Thyroid gland (tissue), 4 donors: ENCODE measurements around the gene UCHL5. TPM values are rescaled to one million over a fixed set of nuclear protein-coding genes. Genes with fewer than 3 reads are reported as not detected.

Source experiments
- DNase-seq, 2 donors: peaks; one replicate each; pipeline ENCODE4 v3.0.0-alpha.2; 2019
- H3K27ac ChIP-seq, 3 donors: fragments of 200-600 bp; sonication (generic); 1 replicate in 2 of 3; 2 replicates in 1 of 3; pipeline ENCODE4 v1.5.1; 2016 to 2019; ENCODE audit warnings: mild to moderate bottlenecking in 1 of 3, moderate library complexity in 1 of 3
- H3K27me3 ChIP-seq: fragments of 200-600 bp; sonication (generic); one replicate; pipeline ENCODE4 v1.5.1; 2019
- H3K36me3 ChIP-seq, 2 donors: fragments of 200-600 bp; sonication (generic); one replicate each; pipeline ENCODE4 v1.5.1; 2016 to 2019
- H3K4me1 ChIP-seq, 2 donors: fragments of 200-600 bp; sonication (generic); one replicate each; pipeline ENCODE4 v1.5.1; 2017 to 2019
- H3K4me3 ChIP-seq, 3 donors: fragments of 200-600 bp; sonication (generic); replicated peaks in 1 of 3; 1 replicate in 2 of 3; 2 replicates in 1 of 3; pipeline ENCODE4 v1.5.1; 2016; ENCODE audit warnings: mild to moderate bottlenecking in 1 of 3
- H3K9me3 ChIP-seq: fragments of 200-600 bp; sonication (generic); one replicate; pipeline ENCODE4 v1.5.1; 2017
- CTCF ChIP-seq, 6 experiments: fragments of 200-600 bp in 3 of 6; fragments of 450-650 bp in 3 of 6; sonication (generic) in 3 of 6; IDR thresholded peaks; one replicate each; pipeline ENCODE4 v1.5.1; 2016 to 2019; ENCODE audit warnings: antibody characterized with exemption in 6 of 6, mild to moderate bottlenecking in 2 of 6, inconsistent platforms in 1 of 6, moderate library complexity in 1 of 6
- POLR2A ChIP-seq, 2 donors: fragments of 450-650 bp; IDR thresholded peaks; one replicate each; pipeline ENCODE4 v1.6.1; 2017; ENCODE audit warnings: antibody characterized with exemption in 2 of 2, mild to moderate bottlenecking in 2 of 2, moderate library complexity in 1 of 2
- WGBS, 2 donors: methylation state at CpG; one replicate each; pipeline ENCODE4 v1.1.5; 2017; 5-methylcytosine and 5-hydroxymethylcytosine counted together
- intact Hi-C: fragments of 100-400 bp; cut with DNase I; formaldehyde crosslinking; loops from one replicate; pipeline ENCODE4 v1.15.1; 2023
- total RNA-seq, 4 donors: library from RNA; depleted of rRNA; stranded (reverse); fragments of >200 nt; gene quantifications; one replicate each; pipeline ENCODE4 v1.2.3, GENCODE V29; 2016

UCHL5 gene
- total RNA-seq, 4 donors from 2014 or later: 24.5 to 31.1 (median 26.2) TPM

- peak; percentile 39 for DNase-seq
- H3K27me3 ChIP-seq: no peaks in the 10 kb centered on the region
- 0 to 1% methylated on average over 13 to 22 of the region's 24 CpGs for WGBS, 2 donors
- H3K4me3 ChIP-seq: peak overlapping the region; percentile 25 to 82 (median 75)
- peak overlapping the region; percentile 78 to 87 (median 82) for H3K27ac ChIP-seq
- TF ChIP-seq CTCF (IDR thresholded peaks at IDR 0.05) (no peak), POLR2A (IDR thresholded peaks at IDR 0.05) (no peak)
- intact Hi-C loops: loop anchor here (5.0 kb wide), 1 partner anchor 37 kb away; no protein-coding TSS in a partner anchor
- H3K9me3 ChIP-seq: no peaks in the 10 kb centered on the region
- H3K4me1 ChIP-seq: peaks cover 9 to 11% of the 10 kb centered on the region in 2 donors
- H3K36me3 ChIP-seq: peaks cover 0 to 8% of the 10 kb centered on the region in 2 donors
These were observed 45.3 kb upstream of the UCHL5 start for GRCh38 chr1:193104502-193104906.

GRCh38 chr1:193103759-193104501 lies 44.8 kb upstream of the UCHL5 start:
- intact Hi-C loops: loop anchor here (5.0 kb wide), 1 partner anchor 37 kb away; no protein-coding TSS in a partner anchor
- peak overlapping the region; percentile 78 to 87 (median 82) for H3K27ac ChIP-seq
- DNase-seq: no peak
- peak overlapping the region; percentile 25 to 82 (median 75) for H3K4me3 ChIP-seq
- H3K36me3 ChIP-seq: peaks cover 0 to 9% of the 10 kb centered on the region in 2 donors
- no peaks in the 10 kb centered on the region for H3K9me3 ChIP-seq
- WGBS, 2 donors: 48 to 54% methylated on average over 9 of the region's 9 CpGs
- no peaks in the 10 kb centered on the region for H3K27me3 ChIP-seq
- TF ChIP-seq POLR2A (IDR thresholded peaks at IDR 0.05) (no peak), CTCF (IDR thresholded peaks at IDR 0.05) (no peak)
- H3K4me1 ChIP-seq: peaks cover 9 to 11% of the 10 kb centered on the region in 2 donors

GRCh38 chr1:193102662-193103061 lies 43.5 kb upstream of the UCHL5 start:
- Histone ChIP-seq H3K36me3 (peaks cover 0 to 9% of the 10 kb centered on the region in 2 donors), H3K4me1 (peaks cover 9 to 11% of the 10 kb centered on the region in 2 donors), H3K9me3 (no peaks in the 10 kb centered on the region), H3K27me3 (no peaks in the 10 kb centered on the region), H3K4me3 (no peak overlapping the region), H3K27ac (no peak overlapping the region)
- WGBS, 2 donors: 94 to 97% methylated on average over 5 of the region's 5 CpGs
- intact Hi-C loops: loop anchor here (5.0 kb wide), 1 partner anchor 35 kb away; no protein-coding TSS in a partner anchor
- no peak for TF ChIP-seq POLR2A (IDR thresholded peaks at IDR 0.05)
- TF ChIP-seq CTCF (IDR thresholded peaks at IDR 0.05): no peak
- DNase-seq: no peak

- intact Hi-C loops: no loop called here
- WGBS, 2 donors: 95 to 96% methylated on average over 11 of the region's 11 CpGs
These were observed 35.0 kb upstream of the UCHL5 start for GRCh38 chr1:193094112-193094511.

More at GRCh38 chr1:193094112-193094511, 35.0 kb upstream of the UCHL5 start:
- Histone ChIP-seq H3K4me3 (no peak overlapping the region), H3K36me3 (peaks cover 0 to 4% of the 10 kb centered on the region in 2 donors), H3K9me3 (no peaks in the 10 kb centered on the region), H3K4me1 (no peaks in the 10 kb centered on the region), H3K27ac (no peak overlapping the region), H3K27me3 (no peaks in the 10 kb centered on the region)
- no peak for DNase-seq
- TF ChIP-seq CTCF (IDR thresholded peaks at IDR 0.05) (no peak), POLR2A (IDR thresholded peaks at IDR 0.05) (no peak)
